HEK293T (cell line): ENCODE data around the gene AFF1.

Source experiments
- CTCF ChIA-PET: fragments of 350-600 bp; formaldehyde crosslinking; extraction: SDS; loops from one replicate; lab custom pipeline; 2021; ENCODE audit warnings: antibody characterized with exemption, inconsistent platforms; lab: Yijun Ruan, JAX
- POLR2A ChIA-PET: fragments of 350-600 bp; formaldehyde crosslinking; extraction: SDS; loops from one replicate; lab custom pipeline; 2020; ENCODE audit warnings: antibody characterized with exemption, inconsistent platforms; lab: Yijun Ruan, JAX
- DNase-seq: peaks from one replicate; pipeline ENCODE4 v3.0.0; 2012; ENCODE audit warnings: mixed read lengths; ENCODE audit errors: extremely low spot score
- ARNT ChIP-seq: fragments of 450-650 bp; IDR thresholded peaks from 2 replicates; pipeline ENCODE4 v1.6.1; 2017; ENCODE audit warnings: mild to moderate bottlenecking
- BHLHE40 ChIP-seq: fragments of 450-650 bp; IDR thresholded peaks from 2 replicates; pipeline ENCODE4 v1.6.1; 2016; ENCODE audit warnings: mild to moderate bottlenecking, moderate library complexity, borderline replicate concordance
- CTBP1 ChIP-seq: fragments of 450-650 bp; IDR thresholded peaks from 2 replicates; pipeline ENCODE4 v1.6.1; 2016; ENCODE audit warnings: borderline replicate concordance
- ELF4 ChIP-seq: fragments of 450-650 bp; IDR thresholded peaks from 2 replicates; pipeline ENCODE4 v1.6.1; 2017; ENCODE audit warnings: antibody characterized with exemption
- FOXA1 ChIP-seq: fragments of 450-650 bp; IDR thresholded peaks from 2 replicates; pipeline ENCODE4 v1.6.1; 2016; ENCODE audit warnings: mild to moderate bottlenecking
- FOXK2 ChIP-seq: fragments of 450-650 bp; IDR thresholded peaks from 2 replicates; pipeline ENCODE4 v1.6.1; 2016; ENCODE audit warnings: mild to moderate bottlenecking
- FOXM1 ChIP-seq: fragments of 450-650 bp; IDR thresholded peaks from 2 replicates; pipeline ENCODE4 v1.6.1; 2017; ENCODE audit warnings: mild to moderate bottlenecking, borderline replicate concordance
- HDGF ChIP-seq: fragments of 450-650 bp; IDR thresholded peaks from 2 replicates; pipeline ENCODE4 v1.6.1; 2017; ENCODE audit warnings: antibody characterized with exemption, borderline replicate concordance
- L3MBTL2 ChIP-seq: fragments of 450-650 bp; conservative IDR thresholded peaks from 2 replicates; pipeline ENCODE4 v1.6.1; 2016; ENCODE audit warnings: mild to moderate bottlenecking
- LEF1 ChIP-seq: fragments of 450-650 bp; IDR thresholded peaks from 2 replicates; pipeline ENCODE4 v1.6.1; 2017; ENCODE audit warnings: mild to moderate bottlenecking, borderline replicate concordance
- NFRKB ChIP-seq: fragments of 450-650 bp; IDR thresholded peaks from 2 replicates; pipeline ENCODE4 v1.6.1; 2016; ENCODE audit warnings: mild to moderate bottlenecking, moderate library complexity
- SP1 ChIP-seq: fragments of 450-650 bp; IDR thresholded peaks from 2 replicates; pipeline ENCODE4 v1.6.1; 2017
- SUZ12 ChIP-seq: fragments of 450-650 bp; IDR thresholded peaks from 2 replicates; pipeline ENCODE4 v1.6.1; 2016; ENCODE audit warnings: mild to moderate bottlenecking
- TARDBP ChIP-seq: fragments of 450-650 bp; IDR thresholded peaks from 2 replicates; pipeline ENCODE4 v1.6.1; 2016
- ZNF384 ChIP-seq: fragments of 450-650 bp; IDR thresholded peaks from 2 replicates; pipeline ENCODE4 v1.6.1; 2016
- TF ChIP-seq, protein P1 (sequence below): fragments of 450-650 bp; IDR thresholded peaks from 2 replicates; pipeline ENCODE4 v1.6.1; 2016

AFF1 gene

DNA sequence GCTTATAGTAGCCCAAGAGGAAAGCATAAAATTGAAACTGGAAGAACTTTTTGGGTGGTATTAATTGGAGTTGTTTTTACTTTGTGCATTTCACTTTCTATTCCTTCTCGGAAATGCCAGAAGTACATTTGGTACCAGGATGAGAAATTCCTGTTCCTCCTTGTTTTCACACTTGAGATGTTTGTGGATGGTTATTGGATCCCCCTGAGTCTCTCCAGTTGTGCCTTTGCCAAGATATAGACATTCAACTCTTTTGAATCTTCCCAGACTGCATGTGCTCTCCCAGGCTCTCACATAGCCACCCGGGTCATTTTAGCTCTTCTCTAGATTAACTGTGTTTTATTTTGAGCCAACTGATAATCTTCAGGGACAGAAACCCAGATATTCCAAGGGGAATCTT, 120.5 kb downstream of the AFF1 start:
- DNase-seq = no peak
- TF ChIP-seq FOXM1 (no peak), SP1 (no peak), ZNF384 (no peak), BHLHE40 (no peak), HDGF (no peak), FOXK2 (no peak)
- TF ChIP-seq, protein P1, sequence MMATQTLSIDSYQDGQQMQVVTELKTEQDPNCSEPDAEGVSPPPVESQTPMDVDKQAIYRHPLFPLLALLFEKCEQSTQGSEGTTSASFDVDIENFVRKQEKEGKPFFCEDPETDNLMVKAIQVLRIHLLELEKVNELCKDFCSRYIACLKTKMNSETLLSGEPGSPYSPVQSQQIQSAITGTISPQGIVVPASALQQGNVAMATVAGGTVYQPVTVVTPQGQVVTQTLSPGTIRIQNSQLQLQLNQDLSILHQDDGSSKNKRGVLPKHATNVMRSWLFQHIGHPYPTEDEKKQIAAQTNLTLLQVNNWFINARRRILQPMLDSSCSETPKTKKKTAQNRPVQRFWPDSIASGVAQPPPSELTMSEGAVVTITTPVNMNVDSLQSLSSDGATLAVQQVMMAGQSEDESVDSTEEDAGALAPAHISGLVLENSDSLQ = no peak
- CTCF ChIA-PET = no interaction called here
- POLR2A ChIA-PET = interaction anchor here (1.8 kb wide), 1 partner anchor 49 kb away, joined by 7 read pairs; no protein-coding TSS in a partner anchor

DNA sequence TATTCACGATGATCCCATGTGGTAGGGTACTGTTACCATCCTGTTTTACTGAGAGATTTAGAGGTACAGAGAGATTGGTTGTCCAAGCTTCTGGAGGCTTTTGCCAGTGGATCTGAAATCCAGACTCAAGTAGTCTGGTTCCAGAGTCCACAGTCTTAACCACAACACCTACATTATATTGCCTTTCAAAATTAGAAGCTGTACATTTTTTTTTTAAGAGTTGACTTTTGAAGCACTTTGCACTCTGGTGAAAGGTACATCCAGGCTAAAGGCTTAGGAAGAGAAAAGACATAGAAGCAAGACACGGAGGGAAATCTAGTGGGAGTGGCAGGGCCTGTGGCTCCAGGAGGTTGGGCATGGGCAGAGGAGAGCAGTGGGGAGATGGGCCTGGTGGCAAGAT, 122.1 kb downstream of the AFF1 start:
- POLR2A ChIA-PET = interaction anchor here (1.0 to 1.1 kb wide), 2 partner anchors 50 to 122 kb away, joined by 3 read pairs; partner anchors contain the start of gene AFF1
- no peak for DNase-seq
- CTCF ChIA-PET = interaction anchor here (1.0 to 2.2 kb wide), 2 partner anchors 37 to 134 kb away, joined by 4 to 5 read pairs; no protein-coding TSS in a partner anchor
- TF ChIP-seq HDGF (no peak), NFRKB (no peak), BHLHE40 (no peak), FOXK2 (no peak), TARDBP (no peak), SUZ12 (no peak), SP1 (no peak), CTBP1 (no peak), L3MBTL2 (no peak), FOXA1 (no peak), ARNT (no peak), FOXM1 (no peak), LEF1 (no peak), ZNF384 (no peak), ELF4 (no peak)
- TF ChIP-seq, protein P1 = no peak

DNA sequence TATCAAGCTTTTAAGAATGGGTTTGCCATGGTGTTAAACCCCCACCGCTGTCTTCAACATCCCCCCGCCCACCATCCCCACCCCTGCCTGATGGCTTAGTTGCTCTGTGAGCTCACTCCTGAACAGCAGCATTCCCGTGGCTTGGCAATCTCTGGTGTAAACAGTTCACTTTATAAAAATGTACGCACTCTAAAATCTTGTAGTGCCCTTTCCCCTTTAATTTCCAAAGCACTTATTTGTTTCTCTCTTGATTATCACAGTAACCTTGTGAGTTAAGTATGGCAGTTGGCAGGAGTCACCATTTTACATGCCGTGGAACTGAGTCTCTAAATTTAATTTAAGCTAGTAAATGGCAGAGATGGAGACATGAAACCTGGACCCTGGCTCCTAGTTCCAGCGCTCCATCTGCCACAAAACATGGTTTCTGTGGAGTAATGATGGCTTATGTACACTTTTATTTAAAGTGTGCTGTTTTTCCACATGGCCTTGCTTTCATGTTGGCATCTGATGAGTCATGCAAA, 123.1 kb downstream of the AFF1 start:
- no peak for DNase-seq
- CTCF ChIA-PET = interaction anchor here (0.6 to 2.2 kb wide), 5 partner anchors 16 to 135 kb away, joined by 3 to 5 read pairs (median 3); no protein-coding TSS in a partner anchor
- TF ChIP-seq ARNT (no peak), FOXA1 (no peak), ELF4 (no peak), SUZ12 (no peak), ZNF384 (no peak), FOXK2 (no peak), L3MBTL2 (no peak), BHLHE40 (no peak), HDGF (no peak), SP1 (no peak), CTBP1 (no peak)
- POLR2A ChIA-PET = interaction anchor here (1.0 to 1.4 kb wide), 3 partner anchors 46 to 51 kb away, joined by 3 read pairs; no protein-coding TSS in a partner anchor

DNA sequence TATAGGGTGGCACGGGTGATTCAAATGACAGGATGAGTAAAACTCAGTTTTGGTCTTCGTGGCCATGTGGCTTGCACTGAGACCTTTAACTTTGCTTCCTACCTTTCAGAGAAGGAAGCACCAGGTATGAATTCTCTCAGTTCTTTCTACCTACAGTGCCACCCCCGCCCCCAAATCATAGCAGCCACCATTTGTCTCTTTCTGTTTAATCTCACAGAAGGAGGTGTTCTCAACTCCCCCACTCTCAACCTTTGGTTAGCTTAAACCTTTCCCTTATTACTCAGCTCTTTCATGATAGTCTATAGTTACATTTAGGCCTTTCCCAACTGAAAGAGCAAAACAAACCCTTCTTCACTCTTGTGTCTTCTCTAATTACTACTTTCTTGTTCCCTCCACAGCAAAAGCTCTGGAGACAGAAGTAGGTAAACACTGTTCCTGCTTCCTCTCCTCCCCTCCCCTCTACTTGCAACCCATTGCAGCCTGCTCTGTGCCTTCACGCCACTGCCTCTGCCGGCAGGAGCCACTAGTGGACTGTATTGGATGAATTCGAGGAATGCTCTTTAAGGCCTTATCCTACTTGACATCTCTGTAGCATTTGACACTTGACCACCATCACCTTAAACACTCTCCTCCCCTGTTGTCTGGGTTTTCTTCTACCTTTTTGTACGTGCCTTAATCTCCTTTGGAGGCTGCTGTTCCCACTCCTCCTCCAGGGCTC, 123.7 kb downstream of the AFF1 start:
- TF ChIP-seq L3MBTL2 (no peak), ZNF384 (no peak), CTBP1 (no peak)
- peak; percentile 43 for DNase-seq
- POLR2A ChIA-PET = interaction anchor here (1.2 to 1.4 kb wide), 2 partner anchors 47 to 52 kb away, joined by 3 read pairs; no protein-coding TSS in a partner anchor
- CTCF ChIA-PET = interaction anchor here (0.7 to 1.1 kb wide), 3 partner anchors 16 to 39 kb away, joined by 3 to 4 read pairs (median 3); no protein-coding TSS in a partner anchor

DNA sequence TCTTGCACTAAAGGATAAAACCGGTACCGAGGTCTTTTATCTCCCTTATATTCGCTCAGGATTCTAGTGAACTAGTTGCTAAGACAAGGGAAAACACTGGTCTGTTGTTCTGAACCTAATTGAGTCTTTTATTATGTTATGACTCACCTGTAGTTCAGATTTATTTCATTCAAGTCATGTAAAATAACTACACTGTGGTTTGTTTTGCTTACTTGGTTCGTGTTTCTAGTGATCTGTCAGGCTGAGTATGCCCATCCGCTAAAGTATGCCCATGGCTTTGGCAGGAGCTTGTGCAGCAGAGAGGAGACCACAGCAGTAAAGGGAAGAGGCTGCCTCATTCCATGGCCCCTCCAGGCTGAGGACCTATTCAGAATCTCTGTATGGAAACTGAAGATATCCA, 126.1 kb downstream of the AFF1 start:
- no peak for TF ChIP-seq CTBP1
- no peak for TF ChIP-seq ZNF384
- TF ChIP-seq, protein P1 = no peak
- TF ChIP-seq FOXM1 = no peak
- no peak for DNase-seq
- ChIA-PET CTCF (no interaction called here), POLR2A (no interaction called here)

DNA sequence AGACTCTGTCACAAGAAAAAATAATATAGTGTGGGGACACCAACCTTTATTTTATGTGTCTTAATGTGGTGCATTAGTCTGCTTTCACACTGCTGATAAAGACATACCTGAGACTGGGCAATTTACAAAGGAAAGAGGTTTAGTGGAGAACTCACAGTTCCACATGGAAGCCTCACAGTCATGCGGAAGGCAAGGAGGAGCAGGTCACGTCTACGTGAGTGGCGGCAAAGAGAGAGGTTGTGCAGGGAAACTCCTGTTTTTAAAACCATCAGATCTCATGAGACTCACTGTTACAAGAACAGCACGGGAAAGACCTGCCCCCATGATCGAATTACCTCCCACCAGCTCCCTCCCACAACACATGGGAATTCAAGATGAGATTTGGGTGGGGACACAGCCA, 130.2 kb downstream of the AFF1 start:
- TF ChIP-seq BHLHE40 (no peak), FOXK2 (no peak), ELF4 (no peak), NFRKB (no peak), LEF1 (no peak), FOXM1 (no peak), SUZ12 (no peak)
- TF ChIP-seq, protein P1 = no peak
- CTCF ChIA-PET = interaction anchor here (0.7 kb wide), 1 partner anchor 11 kb away, joined by 3 read pairs; no protein-coding TSS in a partner anchor
- POLR2A ChIA-PET = no interaction called here
- DNase-seq = no peak
